Amniotic epithelial cell (primary cell): ENCODE results near the gene GPBAR1.
"Not testable (repeated sequence)": the region's sequence is repeated elsewhere in the genome, so short reads cannot be mapped to it uniquely, and the experiment has no call there.

Experiments
- DNase-seq: peaks from one replicate; pipeline ENCODE4 v3.0.0-alpha.2; 2010; ENCODE audit warnings: low read depth

The GPBAR1 gene

GRCh38 chr2:218269900-218270720, 9.3 kb downstream of the GPBAR1 start, which contains the start of the genes AAMP and PNKD:
Gene AAMP, minus strand, starts transcription at chr2:218270137. Its CDS starts 51 bp downstream, at chr2:218270086.
Gene PNKD, plus strand, starts transcription at chr2:218270519. Its CDS starts 17 bp downstream, at chr2:218270536.
- DNase-seq, result peak; percentile 99

GRCh38 chr2:218270721-218271486, 10.1 kb downstream of the GPBAR1 start:
- DNase-seq, result no peak

- DNase-seq, result no peak
Measured at GRCh38 chr2:218271487-218271797, 10.6 kb downstream of the GPBAR1 start.

DNA sequence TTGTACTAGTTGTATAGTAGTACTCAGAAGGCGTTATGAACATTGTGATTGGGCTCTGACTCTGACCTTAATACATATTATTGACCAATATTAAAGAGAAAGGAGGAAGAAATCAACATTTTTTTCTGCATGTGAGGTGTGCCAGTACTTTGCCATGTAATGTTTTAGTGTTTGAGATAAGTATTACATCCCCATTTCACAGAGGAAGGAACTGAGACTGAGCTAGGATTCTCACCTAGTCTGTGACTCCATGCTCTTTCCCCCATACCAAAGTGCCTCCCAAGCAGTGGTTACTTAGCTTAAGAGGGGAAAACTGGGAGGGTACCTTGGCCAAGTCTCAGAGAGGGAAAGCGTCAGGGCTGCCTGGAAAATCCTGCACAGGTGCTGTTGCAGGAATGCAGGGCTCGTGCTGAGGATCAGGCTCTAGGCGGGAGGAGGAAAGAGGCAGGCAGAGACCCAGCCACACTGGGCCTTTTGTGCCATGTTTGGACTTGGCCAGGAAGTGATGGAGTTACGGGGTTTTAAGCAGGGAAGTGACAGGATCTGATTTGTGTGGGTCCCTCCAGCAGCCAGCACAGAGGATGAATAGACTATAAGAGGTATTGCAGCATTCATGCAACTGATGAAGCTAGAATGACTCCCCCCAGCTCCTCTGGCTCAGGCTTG, 11.2 kb downstream of the GPBAR1 start:
- DNase-seq, result no peak

GRCh38 chr2:218272531-218273212, 11.9 kb downstream of the GPBAR1 start:
- DNase-seq, result peak; percentile 84

- not testable (repeated sequence) for DNase-seq
Measured at GRCh38 chr2:218273214-218273907, 12.5 kb downstream of the GPBAR1 start.

DNA sequence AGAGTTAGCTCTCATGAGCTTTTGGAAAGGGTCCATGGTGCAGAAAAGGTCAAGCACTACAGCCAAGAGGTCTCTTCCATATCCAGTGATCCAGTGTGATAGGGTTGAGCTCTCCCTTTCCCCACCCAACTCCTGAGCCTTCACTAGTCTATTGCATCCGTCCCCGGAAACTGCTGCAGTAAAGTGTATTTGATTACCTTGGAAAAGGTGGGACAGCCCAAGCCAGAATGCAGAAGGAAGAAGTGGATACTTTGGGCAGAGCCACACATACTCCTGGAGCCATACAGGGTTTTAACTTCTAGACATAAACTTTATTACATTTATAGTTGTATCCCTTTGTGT, 13.1 kb downstream of the GPBAR1 start:
- no peak for DNase-seq

- DNase-seq, result no peak
Measured at GRCh38 chr2:218274586-218274985, 13.8 kb downstream of the GPBAR1 start.

- no peak for DNase-seq
Measured at GRCh38 chr2:218275371-218276072, 14.7 kb downstream of the GPBAR1 start.

DNA sequence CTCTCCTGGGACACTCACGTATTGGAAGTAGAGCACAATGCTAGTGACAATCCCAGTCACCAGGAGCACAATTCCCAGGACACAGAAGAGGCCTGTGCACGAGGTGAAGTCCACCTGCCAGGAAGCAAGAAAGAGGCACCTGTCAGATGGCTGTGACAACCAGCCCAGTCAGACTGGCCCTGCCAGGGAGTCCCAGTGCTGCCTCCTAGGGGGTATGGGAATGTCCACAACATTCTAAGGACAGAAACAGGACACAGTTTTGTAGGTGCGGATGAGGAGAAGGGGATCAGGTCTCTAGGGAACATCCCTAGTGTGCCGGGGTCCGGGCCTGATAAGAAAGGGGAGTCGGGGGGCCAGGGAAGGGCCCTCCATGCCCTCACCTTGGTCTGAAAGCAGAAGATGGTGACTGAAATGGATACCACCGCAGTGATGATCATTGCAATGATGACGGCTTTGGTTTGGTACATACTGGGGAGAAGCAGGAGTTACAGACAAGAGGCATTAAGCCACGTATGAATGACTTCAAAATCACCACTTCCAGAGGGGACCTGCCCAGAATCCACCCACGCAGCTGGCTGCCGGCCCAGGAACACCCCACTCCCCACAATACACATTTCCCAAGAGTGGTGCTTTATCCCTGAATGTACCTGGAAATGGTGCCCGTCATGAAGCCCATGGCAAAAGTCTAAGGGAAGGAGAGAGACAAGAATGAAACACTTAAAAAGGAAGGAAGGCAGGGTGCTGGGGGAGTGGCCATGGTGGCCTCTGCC, 16.4 kb downstream of the GPBAR1 start:
- no peak for DNase-seq

DNA sequence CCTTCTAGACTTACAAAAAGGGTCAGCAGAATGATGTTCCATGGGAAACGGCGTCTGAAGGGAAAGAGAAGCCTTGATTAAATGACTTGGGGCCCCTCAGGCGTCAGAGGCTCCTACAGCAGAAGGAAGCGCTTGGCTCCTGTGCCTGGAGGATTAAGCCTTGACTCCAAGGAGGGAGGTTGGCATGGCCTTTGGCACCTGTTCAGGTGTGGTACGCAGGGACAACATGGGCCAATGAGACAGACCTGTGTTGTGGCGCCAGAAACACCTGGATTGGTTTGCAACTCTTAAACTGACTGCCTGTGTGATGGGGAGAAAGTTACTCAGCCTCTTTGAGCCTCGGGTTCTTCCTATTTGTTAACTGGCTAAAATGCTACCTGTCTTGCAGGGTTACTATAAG, 17.1 kb downstream of the GPBAR1 start:
- no peak for DNase-seq

GRCh38 chr2:218278531-218279360, 17.9 kb downstream of the GPBAR1 start:
- DNase-seq, result no peak

GRCh38 chr2:218280260-218280870, 19.6 kb downstream of the GPBAR1 start:
- DNase-seq, result no peak

- peak; percentile 57 for DNase-seq
Measured at GRCh38 chr2:218281449-218281848, 20.6 kb downstream of the GPBAR1 start.

DNA sequence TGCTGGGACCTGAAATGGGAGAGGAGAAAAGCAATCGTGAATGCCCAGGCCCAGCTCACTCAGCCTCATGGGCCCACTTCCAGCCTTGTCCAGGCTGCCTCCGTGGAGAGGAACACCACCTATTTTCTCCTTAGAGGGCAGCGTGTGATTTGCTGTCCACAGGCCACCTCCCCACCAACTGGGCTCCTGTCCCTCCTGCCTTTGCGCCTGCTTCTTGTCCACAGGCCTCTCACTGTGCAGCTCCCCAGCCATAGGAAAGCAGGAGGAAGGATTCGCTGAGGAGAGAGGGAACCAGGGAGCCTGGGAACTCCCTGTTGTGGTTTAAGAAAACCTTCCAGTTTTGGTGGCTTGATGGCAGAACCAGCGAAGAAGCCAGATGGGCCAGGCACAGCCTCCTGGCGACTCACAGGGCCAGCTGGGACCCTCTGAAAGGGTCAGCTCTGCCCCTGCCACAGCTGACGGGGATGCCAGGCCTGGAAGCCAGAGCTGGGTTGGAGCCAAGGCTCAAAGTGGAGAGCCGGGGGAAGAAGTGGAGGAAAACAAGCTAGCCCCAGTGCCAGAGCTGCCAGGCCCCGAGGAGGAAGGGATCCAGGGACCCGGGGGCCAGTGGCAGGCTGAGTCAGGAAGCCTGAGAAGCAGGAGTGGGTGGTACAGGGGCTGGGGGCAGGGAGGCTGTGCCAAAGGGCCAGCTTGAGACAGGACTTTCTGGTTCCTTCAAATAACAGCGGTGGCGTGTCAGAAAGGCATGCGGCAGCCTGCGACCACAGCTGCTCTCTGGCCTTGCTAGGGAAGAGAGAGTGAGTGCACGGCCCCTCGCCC, 21.6 kb downstream of the GPBAR1 start:
- DNase-seq, result no peak

- peak; percentile 82 for DNase-seq
Measured at GRCh38 chr2:218284106-218284811, 23.4 kb downstream of the GPBAR1 start.

DNA sequence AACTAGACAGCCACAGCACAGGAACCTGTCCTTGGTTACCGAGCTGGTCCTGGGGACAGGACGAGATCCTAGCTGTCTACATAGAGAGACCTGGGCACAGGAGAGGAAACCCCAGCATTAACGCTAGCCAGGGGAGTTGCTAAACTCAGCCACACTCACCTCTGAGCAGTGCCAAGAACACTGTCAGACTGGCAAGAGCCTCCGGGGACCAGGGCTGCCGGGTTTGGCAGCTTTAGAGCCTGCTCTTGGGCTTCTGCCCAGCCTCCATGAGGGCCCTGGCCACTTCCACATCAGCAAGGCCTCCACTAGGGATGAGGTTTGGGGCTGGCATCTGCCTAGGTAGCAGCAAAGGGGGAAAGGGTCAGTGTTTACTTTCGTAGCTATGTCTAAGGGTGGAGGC, 24.8 kb downstream of the GPBAR1 start:
- peak; percentile 59 for DNase-seq
